WTC11 (cell line): ENCODE results near the gene NRG3.

Source experiments
- CTCF ChIP-seq: fragments of 200-600 bp; IDR thresholded peaks from 2 replicates; pipeline ENCODE4 v1.8.0; 2022; ENCODE audit warnings: antibody characterized with exemption
- E2F1 ChIP-seq: sonication (generic); formaldehyde crosslinking; IDR thresholded peaks from 2 replicates; pipeline ENCODE4 v1.8.0; 2022; ENCODE audit warnings: mild to moderate bottlenecking, missing genetic modification reagents
- FOXP4 ChIP-seq: sonication (generic); formaldehyde crosslinking; IDR thresholded peaks from 2 replicates; pipeline ENCODE4 v1.8.0; 2022; ENCODE audit warnings: mild to moderate bottlenecking, missing genetic modification reagents

GRCh38 chr10:82221601-82222149 is 346.7 kb downstream of the NRG3 start:
- no peak for TF ChIP-seq E2F1 (CRISPR knock-in tag)
- TF ChIP-seq CTCF = no peak
- TF ChIP-seq FOXP4 (CRISPR knock-in tag) = no peak
